ENCODE results near the gene LDLRAD3. TPM values are rescaled to one million over a fixed set of nuclear protein-coding genes. Genes with fewer than 3 reads are reported as not detected.

The LDLRAD3 gene
- polyA plus RNA-seq, 1 donor: 24.6 TPM

- DNase-seq: no peak
Measured at GRCh38 chr11:36074941-36075431, 131.1 kb downstream of the LDLRAD3 start.

- no peak for DNase-seq
Measured at GRCh38 chr11:36077368-36077767, 133.5 kb downstream of the LDLRAD3 start.

- no peak for DNase-seq
Measured at GRCh38 chr11:36077886-36078685, 134.2 kb downstream of the LDLRAD3 start.

- DNase-seq: no peak
Measured at GRCh38 chr11:36078686-36079055, 134.8 kb downstream of the LDLRAD3 start.

- no peak for DNase-seq
Measured at GRCh38 chr11:36079878-36080675, 136.2 kb downstream of the LDLRAD3 start.

- DNase-seq: no peak
Measured at GRCh38 chr11:36081274-36081945, 137.5 kb downstream of the LDLRAD3 start.

GRCh38 chr11:36086366-36086765 is 142.5 kb downstream of the LDLRAD3 start:
- DNase-seq: no peak

GRCh38 chr11:36088266-36088972 is 144.6 kb downstream of the LDLRAD3 start:
- DNase-seq: no peak

GRCh38 chr11:36089920-36090319 is 146.1 kb downstream of the LDLRAD3 start:
- DNase-seq: no peak

- no peak for DNase-seq
Measured at GRCh38 chr11:36090356-36091109, 146.7 kb downstream of the LDLRAD3 start.

GRCh38 chr11:36091256-36091811 is 147.5 kb downstream of the LDLRAD3 start:
- DNase-seq: no peak

- no peak for DNase-seq
Measured at GRCh38 chr11:36092314-36093030, 148.6 kb downstream of the LDLRAD3 start.

GRCh38 chr11:36093548-36093947 is 149.7 kb downstream of the LDLRAD3 start:
- DNase-seq: no peak

GRCh38 chr11:36094164-36094563 is 150.3 kb downstream of the LDLRAD3 start:
- no peak for DNase-seq

GRCh38 chr11:36095716-36096115 is 151.9 kb downstream of the LDLRAD3 start:
- DNase-seq: no peak

GRCh38 chr11:36097219-36097650 is 153.4 kb downstream of the LDLRAD3 start:
- no peak for DNase-seq

GRCh38 chr11:36098087-36098486 is 154.2 kb downstream of the LDLRAD3 start:
- no peak for DNase-seq

- DNase-seq: no peak
Measured at GRCh38 chr11:36098853-36099375, 155.1 kb downstream of the LDLRAD3 start.

GRCh38 chr11:36101466-36101865 is 157.6 kb downstream of the LDLRAD3 start:
- no peak for DNase-seq

- DNase-seq: no peak
Measured at GRCh38 chr11:36102868-36103267, 159.0 kb downstream of the LDLRAD3 start.
